ENCODE results near the gene GLMN. TPM values are rescaled to one million over a fixed set of nuclear protein-coding genes. Genes with fewer than 3 reads are reported as not detected.

Gene GLMN
- total RNA-seq, 1 donor from 2014 or later, result 7.8 TPM

Other genes with a start within 250 kb of the GLMN start
- not detected in 2 replicates for gene SETSIP, start 223.6 kb downstream of the GLMN start, total RNA-seq
- 2.7 and 6.1 TPM in 2 replicates for gene BTBD8, start 218.6 kb downstream of the GLMN start, total RNA-seq
- gene C1orf146, start 81.1 kb downstream of the GLMN start, total RNA-seq, result not detected in 2 replicates
- gene RPAP2, start 72 bp upstream of the GLMN start, total RNA-seq, result 14.0 and 22.8 TPM in 2 replicates
- under 0.01 TPM in 1 of 2 replicates, not detected in the other for gene GFI1, start 187.9 kb upstream of the GLMN start, total RNA-seq